HepG2 (cell line): Measurements from ENCODE around the gene GTSF1L. TPM values are rescaled to one million over a fixed set of nuclear protein-coding genes. Genes with fewer than 3 reads are reported as not detected.

ENCODE experiments used
- DNMT3B ChIP-seq: conservative IDR thresholded peaks from 2 replicates; pipeline ENCODE4 v1.6.1; 2016; ENCODE audit warnings: missing biosample characterization, control low read depth
- FOXO1 ChIP-seq: sonication (generic); formaldehyde crosslinking; IDR thresholded peaks from 2 replicates; pipeline ENCODE4 v1.4.0; 2020; ENCODE audit warnings: missing genetic modification reagents
- GABPA ChIP-seq, 2 experiments: IDR thresholded peaks; 2 replicates each; pipeline ENCODE4 v1.6.1; 2011 to 2016; ENCODE audit warnings: low read depth in 2 of 2, low read length in 1 of 2, missing biosample characterization in 1 of 2, missing genetic modification characterization in 1 of 2
- MTF2 ChIP-seq: sonication (generic); formaldehyde crosslinking; IDR thresholded peaks from 2 replicates; pipeline ENCODE4 v1.5.0; 2020; ENCODE audit warnings: missing genetic modification reagents, borderline replicate concordance
- TRIM24 ChIP-seq: sonication (generic); formaldehyde crosslinking; IDR thresholded peaks from 2 replicates; pipeline ENCODE4 v1.8.0; 2022; ENCODE audit warnings: mild to moderate bottlenecking, missing genetic modification reagents
- ZBTB21 ChIP-seq: sonication (generic); formaldehyde crosslinking; IDR thresholded peaks from 2 replicates; pipeline ENCODE4 v1.4.0; 2020; ENCODE audit warnings: missing genetic modification reagents
- ZFP36 ChIP-seq: fragments of 150-350 bp; IDR thresholded peaks from 2 replicates; pipeline ENCODE4 v1.6.1; 2018; ENCODE audit warnings: borderline replicate concordance, low read length, low read depth; ENCODE audit not compliant: partially characterized antibody
- ZNF451 ChIP-seq: sonication (generic); formaldehyde crosslinking; IDR thresholded peaks from 2 replicates; pipeline ENCODE4 v1.5.0; 2020; ENCODE audit warnings: mild to moderate bottlenecking, missing genetic modification reagents
- ZNF569 ChIP-seq: sonication (generic); formaldehyde crosslinking; IDR thresholded peaks from 2 replicates; pipeline ENCODE4 v1.5.0; 2020; ENCODE audit warnings: mild to moderate bottlenecking, missing genetic modification reagents, moderate library complexity, borderline replicate concordance
- ZNF737 ChIP-seq: sonication (generic); formaldehyde crosslinking; IDR thresholded peaks from 2 replicates; pipeline ENCODE4 v1.5.0; 2020; ENCODE audit warnings: missing genetic modification reagents, mild to moderate bottlenecking, borderline replicate concordance
- polyA plus RNA-seq, 8 experiments: library from polyadenylated mRNA; depleted of rRNA in 3 of 8; stranded (reverse) in 7 of 8; unstranded in 1 of 8; fragments of >200 nt; fragmentation: Illumina TruSeq in 4 of 8; extraction: Trizol in 4 of 8; gene quantifications; 2 replicates each; pipeline versions ENCODE4 v1.2.1 to v1.2.3, GENCODE V29; 2011 to 2016; ENCODE audit warnings: low read depth in 4 of 8, missing spikeins in 1 of 8, mixed read lengths in 1 of 8; ENCODE audit not compliant: insufficient read depth in 1 of 8
- total RNA-seq, 5 experiments: library from RNA; depleted of rRNA; stranded (reverse); fragments of >200 nt; fragmentation: Illumina TruSeq; extraction: Trizol; gene quantifications; 2 replicates each; pipeline ENCODE4 v1.2.3, GENCODE V29; 2016; ENCODE audit warnings: low read depth in 1 of 5
- TF ChIP-seq, protein P1 (sequence below): sonication (generic); formaldehyde crosslinking; IDR thresholded peaks from 2 replicates; pipeline ENCODE4 v1.4.0; 2020; ENCODE audit warnings: missing genetic modification reagents
- TF ChIP-seq, protein P2 (sequence below): sonication (generic); formaldehyde crosslinking; IDR thresholded peaks from 2 replicates; pipeline ENCODE4 v1.4.0; 2020; ENCODE audit warnings: missing genetic modification reagents
- TF ChIP-seq, protein P3 (sequence below): IDR thresholded peaks from 2 replicates; pipeline ENCODE4 v1.6.1; 2018; ENCODE audit warnings: missing genetic modification reagents, mild to moderate bottlenecking, missing compliant biosample characterization
- TF ChIP-seq, protein P4 (sequence below): sonication (generic); formaldehyde crosslinking; IDR thresholded peaks from 2 replicates; pipeline ENCODE4 v1.4.0; 2020; ENCODE audit warnings: missing genetic modification reagents, borderline replicate concordance

Gene GTSF1L
- total and polyA plus RNA-seq, 2 of the 13 experiments (the other 11 are each of a cell fraction or from before 2014, with no cell fraction given) = not detected

DNA sequence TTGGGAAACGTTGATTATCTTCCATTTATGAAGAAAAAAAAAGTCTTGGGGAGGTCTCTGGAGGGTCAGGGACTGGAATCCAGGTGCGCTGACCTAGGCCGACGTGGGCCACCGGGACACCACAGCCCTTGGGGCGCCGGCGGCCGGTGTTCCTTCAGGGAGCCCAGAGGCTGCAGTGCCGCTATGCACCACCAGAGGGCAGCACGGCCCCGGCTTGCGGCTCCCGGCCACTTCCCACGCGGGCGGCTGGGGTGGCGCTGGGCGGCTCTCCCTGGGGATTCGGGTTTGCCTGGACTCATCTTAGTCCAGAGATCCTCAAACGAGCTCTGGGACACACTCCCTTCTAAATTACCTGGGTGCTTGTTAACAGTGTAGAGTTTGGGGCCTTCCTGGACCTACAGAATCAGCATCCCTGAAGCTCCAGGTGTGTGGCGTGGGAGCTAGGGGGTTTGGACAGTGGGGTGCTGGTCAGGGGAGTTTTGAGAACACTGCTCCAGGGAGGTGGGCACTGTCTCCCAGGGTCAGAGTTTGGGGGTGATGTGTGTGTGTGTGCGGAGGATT lies 23.0 kb upstream of the GTSF1L start (continued):
- TF ChIP-seq, protein P1, sequence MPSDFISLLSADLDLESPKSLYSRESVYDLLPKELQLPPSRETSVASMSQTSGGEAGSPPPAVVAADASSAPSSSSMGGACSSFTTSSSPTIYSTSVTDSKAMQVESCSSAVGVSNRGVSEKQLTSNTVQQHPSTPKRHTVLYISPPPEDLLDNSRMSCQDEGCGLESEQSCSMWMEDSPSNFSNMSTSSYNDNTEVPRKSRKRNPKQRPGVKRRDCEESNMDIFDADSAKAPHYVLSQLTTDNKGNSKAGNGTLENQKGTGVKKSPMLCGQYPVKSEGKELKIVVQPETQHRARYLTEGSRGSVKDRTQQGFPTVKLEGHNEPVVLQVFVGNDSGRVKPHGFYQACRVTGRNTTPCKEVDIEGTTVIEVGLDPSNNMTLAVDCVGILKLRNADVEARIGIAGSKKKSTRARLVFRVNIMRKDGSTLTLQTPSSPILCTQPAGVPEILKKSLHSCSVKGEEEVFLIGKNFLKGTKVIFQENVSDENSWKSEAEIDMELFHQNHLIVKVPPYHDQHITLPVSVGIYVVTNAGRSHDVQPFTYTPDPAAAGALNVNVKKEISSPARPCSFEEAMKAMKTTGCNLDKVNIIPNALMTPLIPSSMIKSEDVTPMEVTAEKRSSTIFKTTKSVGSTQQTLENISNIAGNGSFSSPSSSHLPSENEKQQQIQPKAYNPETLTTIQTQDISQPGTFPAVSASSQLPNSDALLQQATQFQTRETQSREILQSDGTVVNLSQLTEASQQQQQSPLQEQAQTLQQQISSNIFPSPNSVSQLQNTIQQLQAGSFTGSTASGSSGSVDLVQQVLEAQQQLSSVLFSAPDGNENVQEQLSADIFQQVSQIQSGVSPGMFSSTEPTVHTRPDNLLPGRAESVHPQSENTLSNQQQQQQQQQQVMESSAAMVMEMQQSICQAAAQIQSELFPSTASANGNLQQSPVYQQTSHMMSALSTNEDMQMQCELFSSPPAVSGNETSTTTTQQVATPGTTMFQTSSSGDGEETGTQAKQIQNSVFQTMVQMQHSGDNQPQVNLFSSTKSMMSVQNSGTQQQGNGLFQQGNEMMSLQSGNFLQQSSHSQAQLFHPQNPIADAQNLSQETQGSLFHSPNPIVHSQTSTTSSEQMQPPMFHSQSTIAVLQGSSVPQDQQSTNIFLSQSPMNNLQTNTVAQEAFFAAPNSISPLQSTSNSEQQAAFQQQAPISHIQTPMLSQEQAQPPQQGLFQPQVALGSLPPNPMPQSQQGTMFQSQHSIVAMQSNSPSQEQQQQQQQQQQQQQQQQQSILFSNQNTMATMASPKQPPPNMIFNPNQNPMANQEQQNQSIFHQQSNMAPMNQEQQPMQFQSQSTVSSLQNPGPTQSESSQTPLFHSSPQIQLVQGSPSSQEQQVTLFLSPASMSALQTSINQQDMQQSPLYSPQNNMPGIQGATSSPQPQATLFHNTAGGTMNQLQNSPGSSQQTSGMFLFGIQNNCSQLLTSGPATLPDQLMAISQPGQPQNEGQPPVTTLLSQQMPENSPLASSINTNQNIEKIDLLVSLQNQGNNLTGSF (CRISPR knock-in tag) = peak; percentile 47; the same call in 1 of the 2 replicates
- no peak for TF ChIP-seq ZFP36
- TF ChIP-seq, protein P2, sequence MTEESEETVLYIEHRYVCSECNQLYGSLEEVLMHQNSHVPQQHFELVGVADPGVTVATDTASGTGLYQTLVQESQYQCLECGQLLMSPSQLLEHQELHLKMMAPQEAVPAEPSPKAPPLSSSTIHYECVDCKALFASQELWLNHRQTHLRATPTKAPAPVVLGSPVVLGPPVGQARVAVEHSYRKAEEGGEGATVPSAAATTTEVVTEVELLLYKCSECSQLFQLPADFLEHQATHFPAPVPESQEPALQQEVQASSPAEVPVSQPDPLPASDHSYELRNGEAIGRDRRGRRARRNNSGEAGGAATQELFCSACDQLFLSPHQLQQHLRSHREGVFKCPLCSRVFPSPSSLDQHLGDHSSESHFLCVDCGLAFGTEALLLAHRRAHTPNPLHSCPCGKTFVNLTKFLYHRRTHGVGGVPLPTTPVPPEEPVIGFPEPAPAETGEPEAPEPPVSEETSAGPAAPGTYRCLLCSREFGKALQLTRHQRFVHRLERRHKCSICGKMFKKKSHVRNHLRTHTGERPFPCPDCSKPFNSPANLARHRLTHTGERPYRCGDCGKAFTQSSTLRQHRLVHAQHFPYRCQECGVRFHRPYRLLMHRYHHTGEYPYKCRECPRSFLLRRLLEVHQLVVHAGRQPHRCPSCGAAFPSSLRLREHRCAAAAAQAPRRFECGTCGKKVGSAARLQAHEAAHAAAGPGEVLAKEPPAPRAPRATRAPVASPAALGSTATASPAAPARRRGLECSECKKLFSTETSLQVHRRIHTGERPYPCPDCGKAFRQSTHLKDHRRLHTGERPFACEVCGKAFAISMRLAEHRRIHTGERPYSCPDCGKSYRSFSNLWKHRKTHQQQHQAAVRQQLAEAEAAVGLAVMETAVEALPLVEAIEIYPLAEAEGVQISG (CRISPR knock-in tag) = peak; percentile 54
- no peak for TF ChIP-seq TRIM24 (CRISPR knock-in tag)
- TF ChIP-seq ZNF737 (CRISPR knock-in tag) = peak; percentile 62; the same call in 1 of the 2 replicates
- TF ChIP-seq FOXO1 (CRISPR knock-in tag) = 0 out of 2 replicates have a peak, but pooled peaks have one; percentile 31
- TF ChIP-seq, protein P3, sequence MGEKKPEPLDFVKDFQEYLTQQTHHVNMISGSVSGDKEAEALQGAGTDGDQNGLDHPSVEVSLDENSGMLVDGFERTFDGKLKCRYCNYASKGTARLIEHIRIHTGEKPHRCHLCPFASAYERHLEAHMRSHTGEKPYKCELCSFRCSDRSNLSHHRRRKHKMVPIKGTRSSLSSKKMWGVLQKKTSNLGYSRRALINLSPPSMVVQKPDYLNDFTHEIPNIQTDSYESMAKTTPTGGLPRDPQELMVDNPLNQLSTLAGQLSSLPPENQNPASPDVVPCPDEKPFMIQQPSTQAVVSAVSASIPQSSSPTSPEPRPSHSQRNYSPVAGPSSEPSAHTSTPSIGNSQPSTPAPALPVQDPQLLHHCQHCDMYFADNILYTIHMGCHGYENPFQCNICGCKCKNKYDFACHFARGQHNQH (CRISPR knock-in tag) = peak; percentile 65; the same call in 1 of the 2 replicates
- TF ChIP-seq, protein P4, sequence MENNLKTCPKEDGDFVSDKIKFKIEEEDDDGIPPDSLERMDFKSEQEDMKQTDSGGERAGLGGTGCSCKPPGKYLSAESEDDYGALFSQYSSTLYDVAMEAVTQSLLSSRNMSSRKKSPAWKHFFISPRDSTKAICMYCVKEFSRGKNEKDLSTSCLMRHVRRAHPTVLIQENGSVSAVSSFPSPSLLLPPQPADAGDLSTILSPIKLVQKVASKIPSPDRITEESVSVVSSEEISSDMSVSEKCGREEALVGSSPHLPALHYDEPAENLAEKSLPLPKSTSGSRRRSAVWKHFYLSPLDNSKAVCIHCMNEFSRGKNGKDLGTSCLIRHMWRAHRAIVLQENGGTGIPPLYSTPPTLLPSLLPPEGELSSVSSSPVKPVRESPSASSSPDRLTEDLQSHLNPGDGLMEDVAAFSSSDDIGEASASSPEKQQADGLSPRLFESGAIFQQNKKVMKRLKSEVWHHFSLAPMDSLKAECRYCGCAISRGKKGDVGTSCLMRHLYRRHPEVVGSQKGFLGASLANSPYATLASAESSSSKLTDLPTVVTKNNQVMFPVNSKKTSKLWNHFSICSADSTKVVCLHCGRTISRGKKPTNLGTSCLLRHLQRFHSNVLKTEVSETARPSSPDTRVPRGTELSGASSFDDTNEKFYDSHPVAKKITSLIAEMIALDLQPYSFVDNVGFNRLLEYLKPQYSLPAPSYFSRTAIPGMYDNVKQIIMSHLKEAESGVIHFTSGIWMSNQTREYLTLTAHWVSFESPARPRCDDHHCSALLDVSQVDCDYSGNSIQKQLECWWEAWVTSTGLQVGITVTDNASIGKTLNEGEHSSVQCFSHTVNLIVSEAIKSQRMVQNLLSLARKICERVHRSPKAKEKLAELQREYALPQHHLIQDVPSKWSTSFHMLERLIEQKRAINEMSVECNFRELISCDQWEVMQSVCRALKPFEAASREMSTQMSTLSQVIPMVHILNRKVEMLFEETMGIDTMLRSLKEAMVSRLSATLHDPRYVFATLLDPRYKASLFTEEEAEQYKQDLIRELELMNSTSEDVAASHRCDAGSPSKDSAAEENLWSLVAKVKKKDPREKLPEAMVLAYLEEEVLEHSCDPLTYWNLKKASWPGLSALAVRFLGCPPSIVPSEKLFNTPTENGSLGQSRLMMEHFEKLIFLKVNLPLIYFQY (CRISPR knock-in tag) = no peak
- no peak for TF ChIP-seq DNMT3B (CRISPR knock-in tag)
- TF ChIP-seq ZNF451 (CRISPR knock-in tag) = 0 out of 2 replicates have a peak, but pooled peaks have one; percentile 40
- TF ChIP-seq ZBTB21 (CRISPR knock-in tag) = no peak
- no peak for TF ChIP-seq GABPA (IDR thresholded peaks at IDR 0.05; ENCODE audit: low read depth, low read length)
- no peak for TF ChIP-seq GABPA (CRISPR knock-in tag; IDR thresholded peaks at IDR 0.05; ENCODE audit: low read depth)
- no peak for TF ChIP-seq ZNF569 (CRISPR knock-in tag)
- peak; percentile 85; the same call in 1 of the 2 replicates for TF ChIP-seq MTF2
